SK-MEL-5 (cell line): ENCODE measurements around the gene AMN. TPM values are rescaled to one million over a fixed set of nuclear protein-coding genes. Genes with fewer than 3 reads are reported as not detected.

Source experiments
- DNase-seq: peaks from one replicate; pipeline ENCODE4 v3.0.0-alpha.2; 2016; ENCODE audit warnings: low read depth, low spot score
- in situ Hi-C: cut with HindIII; loops from 2 replicates; pipeline ENCODE4 v1.10.0; 2016; ENCODE audit warnings: low sequenced_read_pairs, high pct_unique_total_duplicates, low pct_unique_long_range_greater_than_20kb
- total RNA-seq: library from RNA; depleted of rRNA; stranded (reverse); fragments of >200 nt; shearing (Covaris generic); gene quantifications from 2 replicates; pipeline ENCODE4 v1.2.3, GENCODE V29; 2014

AMN gene
- total RNA-seq, 1 experiment from 2014 or later = not detected

GRCh38 chr14:102907980-102908730 lies 14.3 kb upstream of the AMN start:
- in situ Hi-C loops = no loop called here
- no peak for DNase-seq

GRCh38 chr14:102908766-102909455 lies 13.6 kb upstream of the AMN start:
- no peak for DNase-seq
- in situ Hi-C loops = no loop called here

GRCh38 chr14:102909462-102909861 lies 13.0 kb upstream of the AMN start:
- in situ Hi-C loops = no loop called here
- DNase-seq = no peak

- no peak for DNase-seq
- in situ Hi-C loops = no loop called here
These were observed 12.6 kb upstream of the AMN start for GRCh38 chr14:102909911-102910310.

- in situ Hi-C loops = no loop called here
- DNase-seq = no peak
These were observed 12.0 kb upstream of the AMN start for GRCh38 chr14:102910442-102910841.

GRCh38 chr14:102911541-102911951 lies 10.9 kb upstream of the AMN start:
- in situ Hi-C loops = no loop called here
- DNase-seq = no peak

GRCh38 chr14:102911991-102912761 lies 10.3 kb upstream of the AMN start:
- in situ Hi-C loops = no loop called here
- no peak for DNase-seq

- in situ Hi-C loops = no loop called here
- DNase-seq = no peak
These were observed 8.9 kb upstream of the AMN start for GRCh38 chr14:102913341-102914211.

GRCh38 chr14:102914474-102915291 lies 7.8 kb upstream of the AMN start:
- in situ Hi-C loops = no loop called here
- DNase-seq = no peak

GRCh38 chr14:102915292-102916110 lies 7.0 kb upstream of the AMN start:
- DNase-seq = no peak
- in situ Hi-C loops = no loop called here

- in situ Hi-C loops = no loop called here
- DNase-seq = no peak
These were observed 6.0 kb upstream of the AMN start for GRCh38 chr14:102916347-102917055.

GRCh38 chr14:102917056-102917385 lies 5.4 kb upstream of the AMN start:
- DNase-seq = no peak
- in situ Hi-C loops = no loop called here

- peak; percentile 70 for DNase-seq
These were observed 4.8 kb upstream of the AMN start for GRCh38 chr14:102917469-102918211.

GRCh38 chr14:102918438-102918837 lies 4.0 kb upstream of the AMN start:
- in situ Hi-C loops = no loop called here
- DNase-seq = no peak

More at GRCh38 chr14:102917469-102918211, 4.8 kb upstream of the AMN start:
- in situ Hi-C loops = no loop called here
